ENCODE data around the gene TOB1. TPM values are rescaled to one million over a fixed set of nuclear protein-coding genes. Genes with fewer than 3 reads are reported as not detected.
A peak's percentile ranks its signal among the peaks of the same experiment; 100 is the strongest.

The TOB1 gene
- total RNA-seq, 2 experiments from 2014 or later, result 15.2 to 26.4 TPM

DNA sequence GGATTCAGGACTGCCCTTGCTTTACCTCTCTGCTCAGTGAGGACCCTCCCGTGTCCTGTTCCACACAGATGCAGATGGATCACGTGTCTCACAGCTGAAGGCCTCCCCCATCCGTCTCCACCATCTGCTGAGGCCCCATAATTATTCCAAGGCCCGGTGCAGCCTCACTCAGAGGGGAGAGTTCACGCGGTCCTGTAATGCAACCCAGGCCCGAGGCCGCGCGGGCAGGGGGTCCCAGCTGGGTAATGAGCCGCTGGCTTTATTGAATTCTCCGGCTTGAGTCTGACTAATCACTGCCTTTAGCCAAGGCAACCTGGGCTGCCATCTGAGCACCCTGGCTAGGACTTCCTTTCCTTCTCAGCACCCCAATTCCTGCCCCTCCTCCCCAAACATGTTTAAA is 35.2 kb downstream of the TOB1 start:
- no peak overlapping the region for H2AFZ ChIP-seq (ENCODE audit: low read length)
- no peaks in the 10 kb centered on the region for H3K9me2 ChIP-seq (ENCODE audit: insufficient read depth, low read length)
- no TSS peak for BruUV-seq (replicated peaks)
- intact Hi-C loops (cut with micrococcal nuclease; ENCODE audit: unreplicated experiment), result no loop called here
- DNase-seq (ENCODE audit: low spot score), result no peak
- H3K4me2 ChIP-seq (ENCODE audit: low read length), result no peak overlapping the region
- TF ChIP-seq EZH2phosphoT487 (IDR thresholded peaks at IDR 0.05; ENCODE audit: borderline replicate concordance, low read depth, low read length), result no peak
- TF ChIP-seq, protein P1, sequence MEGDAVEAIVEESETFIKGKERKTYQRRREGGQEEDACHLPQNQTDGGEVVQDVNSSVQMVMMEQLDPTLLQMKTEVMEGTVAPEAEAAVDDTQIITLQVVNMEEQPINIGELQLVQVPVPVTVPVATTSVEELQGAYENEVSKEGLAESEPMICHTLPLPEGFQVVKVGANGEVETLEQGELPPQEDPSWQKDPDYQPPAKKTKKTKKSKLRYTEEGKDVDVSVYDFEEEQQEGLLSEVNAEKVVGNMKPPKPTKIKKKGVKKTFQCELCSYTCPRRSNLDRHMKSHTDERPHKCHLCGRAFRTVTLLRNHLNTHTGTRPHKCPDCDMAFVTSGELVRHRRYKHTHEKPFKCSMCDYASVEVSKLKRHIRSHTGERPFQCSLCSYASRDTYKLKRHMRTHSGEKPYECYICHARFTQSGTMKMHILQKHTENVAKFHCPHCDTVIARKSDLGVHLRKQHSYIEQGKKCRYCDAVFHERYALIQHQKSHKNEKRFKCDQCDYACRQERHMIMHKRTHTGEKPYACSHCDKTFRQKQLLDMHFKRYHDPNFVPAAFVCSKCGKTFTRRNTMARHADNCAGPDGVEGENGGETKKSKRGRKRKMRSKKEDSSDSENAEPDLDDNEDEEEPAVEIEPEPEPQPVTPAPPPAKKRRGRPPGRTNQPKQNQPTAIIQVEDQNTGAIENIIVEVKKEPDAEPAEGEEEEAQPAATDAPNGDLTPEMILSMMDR (conservative IDR thresholded peaks at IDR 0.05; ENCODE audit: low read length), result no peak
- no peaks in the 10 kb centered on the region for H3K9me3 ChIP-seq (ENCODE audit: low read length)
- ChIA-PET POLR2A (no interaction called here), CTCF (ENCODE audit: unreplicated experiment) (interaction anchor here (0.5 kb wide), 1 partner anchor 308 kb away, joined by 3 read pairs; no protein-coding TSS in a partner anchor)
- peaks cover 17% of the 10 kb centered on the region for H3K4me1 ChIP-seq (ENCODE audit: insufficient read depth, low read length, poor library complexity, severe bottlenecking)
- no peaks in the 10 kb centered on the region for H3K36me3 ChIP-seq (ENCODE audit: insufficient read depth, low read length)
- H3K79me2 ChIP-seq (ENCODE audit: insufficient read depth, low read depth, low read length), result no peaks in the 10 kb centered on the region
- H4K20me1 ChIP-seq (ENCODE audit: insufficient read depth, low read length), result no peaks in the 10 kb centered on the region
- H3K4me3 ChIP-seq (ENCODE audit: low read depth, low read length, poor library complexity, severe bottlenecking), result no peak overlapping the region
- H3K27ac ChIP-seq (ENCODE audit: low read depth, low read length, poor library complexity, severe bottlenecking), result no peak overlapping the region

DNA sequence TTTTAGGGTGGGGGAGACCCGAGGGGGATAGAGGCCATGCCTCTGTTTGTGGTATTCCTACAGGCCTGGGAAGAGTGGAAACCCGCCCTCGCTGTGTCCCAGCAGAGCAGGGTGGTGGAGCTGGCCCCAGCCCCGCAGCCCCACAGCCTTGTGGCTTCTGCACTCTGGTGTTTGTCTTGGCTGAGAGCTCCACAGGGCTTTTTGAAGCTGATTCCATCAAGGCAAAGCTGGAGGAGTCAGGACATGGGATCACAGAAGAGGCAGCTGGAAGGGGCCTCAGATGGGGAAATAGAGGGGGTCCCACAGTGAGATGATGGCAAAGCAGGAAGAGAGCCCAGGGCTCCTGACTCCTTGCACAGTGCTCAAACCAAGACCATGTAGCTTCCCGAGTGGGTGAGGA is 35.8 kb downstream of the TOB1 start:
- BruUV-seq (replicated peaks), result no TSS peak
- intact Hi-C loops (cut with micrococcal nuclease; ENCODE audit: unreplicated experiment), result no loop called here
- no peak overlapping the region for H2AFZ ChIP-seq (ENCODE audit: low read length)

DNA sequence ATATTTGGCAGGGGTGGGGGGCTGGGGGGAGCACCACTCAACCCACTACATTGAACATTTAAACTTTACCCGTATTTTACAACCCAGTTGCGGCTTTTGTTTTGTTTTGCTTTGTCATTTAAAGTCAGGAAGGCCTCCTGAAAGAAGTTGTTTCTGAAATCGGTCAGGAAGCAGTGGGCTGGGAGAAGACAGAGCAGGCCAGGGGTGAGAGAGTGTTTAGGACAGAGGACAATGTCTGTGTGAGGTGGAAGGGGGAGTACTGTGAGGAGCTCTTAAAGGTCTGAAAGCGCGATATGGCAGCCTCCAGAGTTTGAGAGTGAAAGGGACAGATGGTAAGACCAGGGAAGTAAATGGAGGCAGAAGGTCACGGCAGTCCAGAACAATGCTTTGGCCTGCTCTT is 36.8 kb downstream of the TOB1 start:
- H3K4me1 ChIP-seq (ENCODE audit: insufficient read depth, low read length, poor library complexity, severe bottlenecking), result peaks cover 17% of the 10 kb centered on the region
- CTCF ChIA-PET (ENCODE audit: unreplicated experiment), result interaction anchor here (0.5 kb wide), 1 partner anchor 282 kb away, joined by 6 read pairs; no protein-coding TSS in a partner anchor
- no peak overlapping the region for H3K27ac ChIP-seq (ENCODE audit: low read depth, low read length, poor library complexity, severe bottlenecking)
- H3K9me2 ChIP-seq (ENCODE audit: insufficient read depth, low read length), result no peaks in the 10 kb centered on the region
- H3K36me3 ChIP-seq (ENCODE audit: insufficient read depth, low read length), result no peaks in the 10 kb centered on the region
- H3K9me3 ChIP-seq (ENCODE audit: low read length), result no peaks in the 10 kb centered on the region
- H2AFZ ChIP-seq (ENCODE audit: low read length), result peak overlapping the region; percentile 16; the same call in 1 of the 2 replicates
- no peak for TF ChIP-seq EZH2phosphoT487 (IDR thresholded peaks at IDR 0.05; ENCODE audit: borderline replicate concordance, low read depth, low read length)
- H3K4me2 ChIP-seq (ENCODE audit: low read length), result peak overlapping the region; percentile 42
- H4K20me1 ChIP-seq (ENCODE audit: insufficient read depth, low read length), result no peaks in the 10 kb centered on the region
- DNase-seq (ENCODE audit: low spot score), result no peak
- no peak overlapping the region for H3K4me3 ChIP-seq (ENCODE audit: low read depth, low read length, poor library complexity, severe bottlenecking)
- no peaks in the 10 kb centered on the region for H3K79me2 ChIP-seq (ENCODE audit: insufficient read depth, low read depth, low read length)
- intact Hi-C loops (cut with micrococcal nuclease; ENCODE audit: unreplicated experiment), result no loop called here
- POLR2A ChIA-PET, result interaction anchor here (0.6 to 1.7 kb wide), 3 partner anchors 27 to 133 kb away, joined by 3 to 4 read pairs (median 4); no protein-coding TSS in a partner anchor
- BruUV-seq (replicated peaks), result no TSS peak

More for the DNA sequence above, 35.8 kb downstream of the TOB1 start:
- Histone ChIP-seq H3K79me2 (ENCODE audit: insufficient read depth, low read depth, low read length) (no peaks in the 10 kb centered on the region), H3K4me3 (ENCODE audit: low read depth, low read length, poor library complexity, severe bottlenecking) (no peak overlapping the region), H3K9me3 (ENCODE audit: low read length) (no peaks in the 10 kb centered on the region), H3K9me2 (ENCODE audit: insufficient read depth, low read length) (no peaks in the 10 kb centered on the region), H3K4me1 (ENCODE audit: insufficient read depth, low read length, poor library complexity, severe bottlenecking) (peaks cover 17% of the 10 kb centered on the region), H3K36me3 (ENCODE audit: insufficient read depth, low read length) (no peaks in the 10 kb centered on the region), H3K4me2 (ENCODE audit: low read length) (no peak overlapping the region), H3K27ac (ENCODE audit: low read depth, low read length, poor library complexity, severe bottlenecking) (no peak overlapping the region), H4K20me1 (ENCODE audit: insufficient read depth, low read length) (no peaks in the 10 kb centered on the region)
- DNase-seq (ENCODE audit: low spot score), result no peak
- TF ChIP-seq, protein P1 (conservative IDR thresholded peaks at IDR 0.05; ENCODE audit: low read length), result no peak
- TF ChIP-seq EZH2phosphoT487 (IDR thresholded peaks at IDR 0.05; ENCODE audit: borderline replicate concordance, low read depth, low read length), result no peak
- ChIA-PET CTCF (ENCODE audit: unreplicated experiment) (interaction anchor here (0.5 kb wide), 1 partner anchor 309 kb away, joined by 3 read pairs; no protein-coding TSS in a partner anchor), POLR2A (interaction anchor here (0.9 kb wide), 1 partner anchor 78 kb away, joined by 3 read pairs; no protein-coding TSS in a partner anchor)
